Suppressor macrophage treated with lipopolysaccharide for 4 hours (primary cell): Measurements from ENCODE around the gene KRTAP6-3.

Experiments
- DNase-seq: peaks from one replicate; pipeline ENCODE4 v3.0.0-alpha.2; 2020

The KRTAP6-3 gene

GRCh38 chr21:30592140-30592539, at the start of gene KRTAP6-3:
Gene KRTAP6-3, plus strand, starts transcription at chr21:30592440. Its CDS starts 6 bp downstream, at chr21:30592446.
- no peak for DNase-seq

GRCh38 chr21:30552782-30553181, 39.5 kb upstream of the KRTAP6-3 start:
- no peak for DNase-seq

GRCh38 chr21:30555095-30555494, 37.1 kb upstream of the KRTAP6-3 start:
- no peak for DNase-seq

- DNase-seq: no peak
These were observed 30.9 kb upstream of the KRTAP6-3 start, which contains the start of gene KRTAP19-7 for GRCh38 chr21:30561264-30561895. Gene KRTAP19-7, minus strand, starts transcription at chr21:30561314. Its CDS starts 25 bp downstream, at chr21:30561289.

- DNase-seq: no peak
These were observed 30.3 kb upstream of the KRTAP6-3 start for GRCh38 chr21:30561957-30562356.

GRCh38 chr21:30563072-30563471, 29.2 kb upstream of the KRTAP6-3 start:
- no peak for DNase-seq

- DNase-seq: no peak
These were observed 28.6 kb upstream of the KRTAP6-3 start for GRCh38 chr21:30563630-30564029.

GRCh38 chr21:30567617-30568016, 24.6 kb upstream of the KRTAP6-3 start:
- no peak for DNase-seq

GRCh38 chr21:30577766-30578165, 14.5 kb upstream of the KRTAP6-3 start:
- no peak for DNase-seq

GRCh38 chr21:30579346-30579745, 12.9 kb upstream of the KRTAP6-3 start:
- DNase-seq: no peak

GRCh38 chr21:30580132-30580531, 12.1 kb upstream of the KRTAP6-3 start:
- DNase-seq: no peak

GRCh38 chr21:30582870-30583269, 9.4 kb upstream of the KRTAP6-3 start:
- DNase-seq: no peak

GRCh38 chr21:30590297-30590696, 1.9 kb upstream of the KRTAP6-3 start, which contains the start of gene KRTAP22-2:
Gene KRTAP22-2, minus strand, starts transcription at chr21:30590397.
- DNase-seq: no peak

- DNase-seq: no peak
These were observed 6.6 kb downstream of the KRTAP6-3 start, which contains the start of gene KRTAP6-2 for GRCh38 chr21:30598802-30599201. Gene KRTAP6-2, minus strand, starts transcription at chr21:30598902. Its CDS starts 28 bp downstream, at chr21:30598874.

- no peak for DNase-seq
These were observed 8.5 kb downstream of the KRTAP6-3 start, which contains the start of gene KRTAP22-1 for GRCh38 chr21:30600787-30601186. Gene KRTAP22-1, plus strand, starts transcription at chr21:30601087.

- DNase-seq: no peak
These were observed 13.7 kb downstream of the KRTAP6-3 start for GRCh38 chr21:30605968-30606367.

GRCh38 chr21:30612132-30612531, 19.9 kb downstream of the KRTAP6-3 start:
- DNase-seq: no peak

- DNase-seq: no peak
These were observed 21.6 kb downstream of the KRTAP6-3 start, which contains the start of gene KRTAP6-1 for GRCh38 chr21:30613836-30614235. Gene KRTAP6-1, minus strand, starts transcription at chr21:30613930. Its CDS starts 26 bp downstream, at chr21:30613904.

- DNase-seq: no peak
These were observed 23.0 kb downstream of the KRTAP6-3 start for GRCh38 chr21:30615199-30615598.

GRCh38 chr21:30616125-30616524, 23.9 kb downstream of the KRTAP6-3 start, which contains the start of gene KRTAP20-1:
Gene KRTAP20-1, plus strand, starts transcription at chr21:30616425. Its CDS starts 30 bp downstream, at chr21:30616455.
- no peak for DNase-seq

- DNase-seq: no peak
These were observed 27.8 kb downstream of the KRTAP6-3 start for GRCh38 chr21:30620080-30620479.

- DNase-seq: no peak
These were observed 28.3 kb downstream of the KRTAP6-3 start, which contains the start of gene KRTAP20-4 for GRCh38 chr21:30620522-30620921. Gene KRTAP20-4, plus strand, starts transcription at chr21:30620627.

GRCh38 chr21:30623362-30623761, 31.1 kb downstream of the KRTAP6-3 start:
- no peak for DNase-seq

GRCh38 chr21:30625449-30626165, 33.4 kb downstream of the KRTAP6-3 start:
- no peak for DNase-seq
